Stimulated activated CD4-positive, alpha-beta T cell treated with anti-CD3 and anti-CD28 coated beads, Interleukin-1b, Interleukin-23, amount 100 ng/mL, for 4 hours (primary cell): ENCODE measurements around the gene TNS1.
A peak's percentile ranks its signal among the peaks of the same experiment; 100 is the strongest.
"Not testable (repeated sequence)": the region's sequence is repeated elsewhere in the genome, so short reads cannot be mapped to it uniquely, and the experiment has no call there.

Experiments
- DNase-seq, 2 donors: peaks; one replicate each; pipeline ENCODE4 v3.0.0-alpha.2; 2020; ENCODE audit warnings: low read depth in 2 of 2

The TNS1 gene

GRCh38 chr2:217798743-217799562 lies 203.8 kb downstream of the TNS1 start:
- no peak for DNase-seq

- DNase-seq, result no peak
These were observed 204.6 kb downstream of the TNS1 start for GRCh38 chr2:217798191-217798590.

GRCh38 chr2:217797661-217798069 lies 205.1 kb downstream of the TNS1 start:
- DNase-seq, result no peak

GRCh38 chr2:217797165-217797564 lies 205.6 kb downstream of the TNS1 start:
- DNase-seq, result no peak

GRCh38 chr2:217795706-217796465 lies 206.9 kb downstream of the TNS1 start:
- DNase-seq, result no peak

- no peak for DNase-seq
These were observed 207.7 kb downstream of the TNS1 start for GRCh38 chr2:217795067-217795466.

- no peak for DNase-seq
These were observed 208.4 kb downstream of the TNS1 start for GRCh38 chr2:217794133-217794986.

- no peak for DNase-seq
These were observed 209.1 kb downstream of the TNS1 start for GRCh38 chr2:217793566-217794132.

- no peak for DNase-seq
These were observed 209.9 kb downstream of the TNS1 start for GRCh38 chr2:217792626-217793527.

- DNase-seq, result no peak
These were observed 211.2 kb downstream of the TNS1 start for GRCh38 chr2:217791551-217791950.

GRCh38 chr2:217790681-217791392 lies 212.0 kb downstream of the TNS1 start:
- no peak for DNase-seq

- DNase-seq, result no peak
These were observed 212.6 kb downstream of the TNS1 start for GRCh38 chr2:217790195-217790594.

GRCh38 chr2:217789736-217790181 lies 213.0 kb downstream of the TNS1 start:
- no peak for DNase-seq

GRCh38 chr2:217789003-217789735 lies 213.6 kb downstream of the TNS1 start:
- peak; percentile 66 to 69 for DNase-seq

- DNase-seq, result no peak
These were observed 214.2 kb downstream of the TNS1 start for GRCh38 chr2:217788669-217789002.

- no peak for DNase-seq
These were observed 215.5 kb downstream of the TNS1 start for GRCh38 chr2:217787160-217787877.

- DNase-seq, result not testable (repeated sequence)
These were observed 216.2 kb downstream of the TNS1 start for GRCh38 chr2:217786560-217786959.

GRCh38 chr2:217785544-217786045 lies 217.2 kb downstream of the TNS1 start:
- peak; percentile 70 to 71 for DNase-seq
